ENCODE data around the gene IL1RN.
"Not testable (repeated sequence)": the region's sequence is repeated elsewhere in the genome, so short reads cannot be mapped to it uniquely, and the experiment has no call there.

Gene IL1RN

GRCh38 chr2:113126845-113127645 is at the start of gene IL1RN:
IL1RN (plus strand) TSS chr2:113127598; CDS start chr2:113127625, 27 bp downstream.
- no peak for FAIRE-seq
- no peak for DNase-seq (ENCODE audit: low spot score)

GRCh38 chr2:113077921-113078320 is 49.5 kb upstream of the IL1RN start:
- DNase-seq (ENCODE audit: low spot score) (peak; percentile 65), FAIRE-seq (no peak)

- DNase-seq (ENCODE audit: low spot score) (peak; percentile 71), FAIRE-seq (peak; percentile 63)
Measured at GRCh38 chr2:113078350-113078839, 49.0 kb upstream of the IL1RN start.

- DNase-seq (ENCODE audit: low spot score) (no peak), FAIRE-seq (no peak)
Measured at GRCh38 chr2:113079131-113079530, 48.3 kb upstream of the IL1RN start.

GRCh38 chr2:113080134-113080533 is 47.3 kb upstream of the IL1RN start:
- no peak for FAIRE-seq

GRCh38 chr2:113081488-113082210 is 45.7 kb upstream of the IL1RN start:
- no peak for DNase-seq (ENCODE audit: low spot score)

More at GRCh38 chr2:113080134-113080533, 47.3 kb upstream of the IL1RN start:
- no peak for DNase-seq (ENCODE audit: low spot score)

GRCh38 chr2:113083296-113083695 is 44.1 kb upstream of the IL1RN start:
- DNase-seq (ENCODE audit: low spot score), result no peak
- FAIRE-seq, result no peak

More at GRCh38 chr2:113081488-113082210, 45.7 kb upstream of the IL1RN start:
- no peak for FAIRE-seq

GRCh38 chr2:113084249-113085000 is 43.0 kb upstream of the IL1RN start:
- no peak for FAIRE-seq
- no peak for DNase-seq (ENCODE audit: low spot score)

- FAIRE-seq, result no peak
Measured at GRCh38 chr2:113085542-113085941, 41.9 kb upstream of the IL1RN start.

GRCh38 chr2:113088213-113088992 is 39.0 kb upstream of the IL1RN start:
- DNase-seq (ENCODE audit: low spot score) (no peak), FAIRE-seq (no peak)

More at GRCh38 chr2:113085542-113085941, 41.9 kb upstream of the IL1RN start:
- DNase-seq (ENCODE audit: low spot score), result no peak

- FAIRE-seq (no peak), DNase-seq (ENCODE audit: low spot score) (no peak)
Measured at GRCh38 chr2:113089916-113090315, 37.5 kb upstream of the IL1RN start.

GRCh38 chr2:113091231-113091896 is 36.0 kb upstream of the IL1RN start:
- DNase-seq (ENCODE audit: low spot score) (no peak), FAIRE-seq (no peak)

GRCh38 chr2:113092864-113093612 is 34.4 kb upstream of the IL1RN start:
- FAIRE-seq (no peak), DNase-seq (ENCODE audit: low spot score) (no peak)

GRCh38 chr2:113093613-113093977 is 33.8 kb upstream of the IL1RN start:
- no peak for DNase-seq (ENCODE audit: low spot score)
- FAIRE-seq, result no peak

- not testable (repeated sequence) for FAIRE-seq; DNase-seq (ENCODE audit: low spot score)
Measured at GRCh38 chr2:113096306-113096705, 31.1 kb upstream of the IL1RN start.

- FAIRE-seq; DNase-seq (ENCODE audit: low spot score): not testable (repeated sequence)
Measured at GRCh38 chr2:113096842-113097618, 30.4 kb upstream of the IL1RN start.

- FAIRE-seq (no peak), DNase-seq (ENCODE audit: low spot score) (no peak)
Measured at GRCh38 chr2:113098041-113098440, 29.4 kb upstream of the IL1RN start.

- FAIRE-seq (no peak), DNase-seq (ENCODE audit: low spot score) (no peak)
Measured at GRCh38 chr2:113098532-113098931, 28.9 kb upstream of the IL1RN start.

GRCh38 chr2:113102133-113102532 is 25.3 kb upstream of the IL1RN start:
- FAIRE-seq, result no peak
- no peak for DNase-seq (ENCODE audit: low spot score)
